Liver (tissue), 9 donors: Measurements from ENCODE around the gene HCRTR1. TPM values are rescaled to one million over a fixed set of nuclear protein-coding genes. Genes with fewer than 3 reads are reported as not detected.

Experiments used
- DNase-seq: peaks from one replicate; pipeline ENCODE4 v3.0.0-alpha.2; 2017; ENCODE audit warnings: low spot score
- H3K27ac ChIP-seq, 2 donors: one replicate each; pipeline ENCODE4 v1.7.0; 2013; ENCODE audit warnings: inconsistent platforms in 2 of 2, low read length in 2 of 2, control low read depth in 1 of 2, low read depth in 1 of 2, mild to moderate bottlenecking in 1 of 2
- H3K27me3 ChIP-seq, 4 donors: one replicate each; pipeline versions ENCODE4 v1.6.1 to v1.7.0; 2013; ENCODE audit warnings: low read length in 3 of 4, inconsistent platforms in 1 of 4, mild to moderate bottlenecking in 1 of 4, moderate library complexity in 1 of 4; ENCODE audit not compliant: control insufficient read depth in 4 of 4, insufficient read depth in 4 of 4
- H3K36me3 ChIP-seq, 4 donors: one replicate each; pipeline versions ENCODE4 v1.6.1 to v1.7.0; 2013; ENCODE audit warnings: low read length in 3 of 4, mild to moderate bottlenecking in 3 of 4, low read depth in 1 of 4, moderate library complexity in 1 of 4; ENCODE audit not compliant: control insufficient read depth in 4 of 4, insufficient read depth in 3 of 4
- H3K4me1 ChIP-seq, 4 donors: one replicate each; pipeline versions ENCODE4 v1.6.1 to v1.7.0; 2013; ENCODE audit warnings: low read length in 3 of 4, mild to moderate bottlenecking in 3 of 4, moderate library complexity in 1 of 4; ENCODE audit not compliant: control insufficient read depth in 4 of 4, insufficient read depth in 4 of 4
- H3K4me3 ChIP-seq, 3 donors: one replicate each; pipeline versions ENCODE4 v1.6.1 to v1.7.0; 2013; ENCODE audit warnings: low read length in 3 of 3, control low read depth in 1 of 3, low read depth in 1 of 3, mild to moderate bottlenecking in 1 of 3
- H3K9ac ChIP-seq, 2 donors: one replicate each; pipeline ENCODE4 v1.7.0; 2013; ENCODE audit warnings: low read length in 2 of 2, mild to moderate bottlenecking in 2 of 2, moderate library complexity in 2 of 2, control low read depth in 1 of 2, low read depth in 1 of 2
- H3K9me3 ChIP-seq, 4 donors: one replicate each; pipeline versions ENCODE4 v1.6.1 to v1.7.0; 2013; ENCODE audit warnings: low read length in 3 of 4; ENCODE audit not compliant: control insufficient read depth in 4 of 4
- EGR1 ChIP-seq, 2 donors: IDR thresholded peaks; 2 replicates each; pipeline ENCODE4 v1.6.1; 2016 to 2018; ENCODE audit warnings: antibody characterized with exemption in 2 of 2, low read depth in 2 of 2
- FOXA1 ChIP-seq: IDR thresholded peaks from 2 replicates; pipeline ENCODE4 v1.6.1; 2016; ENCODE audit warnings: antibody characterized with exemption
- FOXA2 ChIP-seq: IDR thresholded peaks from 2 replicates; pipeline ENCODE4 v1.6.1; 2016; ENCODE audit warnings: antibody characterized with exemption
- GABPA ChIP-seq, 2 donors: IDR thresholded peaks in 1 of 2; conservative IDR thresholded peaks in 1 of 2; 2 replicates each; pipeline ENCODE4 v1.6.1; 2016; ENCODE audit warnings: antibody characterized with exemption in 2 of 2, mild to moderate bottlenecking in 1 of 2, moderate library complexity in 1 of 2
- HNF4A ChIP-seq, 2 donors: conservative IDR thresholded peaks; 2 replicates each; pipeline ENCODE4 v1.6.1; 2016; ENCODE audit warnings: antibody characterized with exemption in 2 of 2, mild to moderate bottlenecking in 2 of 2
- HNF4G ChIP-seq: IDR thresholded peaks from 2 replicates; pipeline ENCODE4 v1.6.1; 2016; ENCODE audit warnings: antibody characterized with exemption
- JUND ChIP-seq, 2 donors: IDR thresholded peaks; 2 replicates each; pipeline ENCODE4 v1.6.1; 2016; ENCODE audit warnings: antibody characterized with exemption in 2 of 2
- NR2F2 ChIP-seq: IDR thresholded peaks from 2 replicates; pipeline ENCODE4 v1.6.1; 2016; ENCODE audit warnings: antibody characterized with exemption
- RAD21 ChIP-seq, 2 donors: IDR thresholded peaks; 2 replicates each; pipeline ENCODE4 v1.6.1; 2016; ENCODE audit warnings: antibody characterized with exemption in 2 of 2, mild to moderate bottlenecking in 2 of 2
- RXRA ChIP-seq, 2 donors: IDR thresholded peaks; 2 replicates each; pipeline ENCODE4 v1.6.1; 2017 to 2018; ENCODE audit warnings: antibody characterized with exemption in 2 of 2, mild to moderate bottlenecking in 1 of 2
- TAF1 ChIP-seq: conservative IDR thresholded peaks from 2 replicates; pipeline ENCODE4 v1.6.1; 2016; ENCODE audit warnings: antibody characterized with exemption, mild to moderate bottlenecking
- YY1 ChIP-seq: IDR thresholded peaks from 2 replicates; pipeline ENCODE4 v1.6.1; 2016; ENCODE audit warnings: antibody characterized with exemption, mild to moderate bottlenecking
- WGBS: extraction: QIAGEN DNeasy Blood & Tissue Kit; methylation state at CpG from one replicate; pipeline ENCODE4 v1.1.7; 2013; 5-methylcytosine and 5-hydroxymethylcytosine counted together
- polyA plus RNA-seq, 2 donors: library from polyadenylated mRNA; stranded (reverse) in 1 of 2; unstranded in 1 of 2; fragments of 200-250 nt in 1 of 2; fragments of >200 nt in 1 of 2; fragmentation: Nextera tagmentation in 1 of 2; extraction: Ambion mirVana in 1 of 2; gene quantifications; one replicate each; pipeline versions ENCODE4 v1.2.1 to v1.2.3, GENCODE V29; 2013 to 2015
- total RNA-seq, 2 donors: library from RNA; depleted of rRNA; stranded (reverse); fragments of >200 nt; gene quantifications; one replicate each; pipeline ENCODE4 v1.2.3, GENCODE V29; 2014
- TF ChIP-seq, protein P1 (sequence below): IDR thresholded peaks from 2 replicates; pipeline ENCODE4 v1.6.1; 2016; ENCODE audit warnings: antibody characterized with exemption
- TF ChIP-seq, protein P2 (sequence below): IDR thresholded peaks from 2 replicates; pipeline ENCODE4 v1.6.1; 2016; ENCODE audit warnings: antibody characterized with exemption
- TF ChIP-seq, protein P3 (sequence below): fragments of 150-350 bp; IDR thresholded peaks from 2 replicates; pipeline ENCODE4 v1.5.1; 2017; ENCODE audit warnings: improper control_type of control experiment, low read depth, low read length; ENCODE audit not compliant: missing input control
- TF ChIP-seq, protein P4 (sequence below): IDR thresholded peaks from 2 replicates; pipeline ENCODE4 v1.6.1; 2016; ENCODE audit warnings: antibody characterized with exemption, mild to moderate bottlenecking
- TF ChIP-seq, protein P5 (sequence below): IDR thresholded peaks from 2 replicates; pipeline ENCODE4 v1.6.1; 2016; ENCODE audit warnings: antibody characterized with exemption
- donor health status: healthy.
- donor health status: healthy.
- donor health status: healthy.
- donor health status: healthy.
- donor health status: healthy.

Gene HCRTR1
- total and polyA plus RNA-seq, 4 donors = 0.06 TPM; not detected in 3

DNA sequence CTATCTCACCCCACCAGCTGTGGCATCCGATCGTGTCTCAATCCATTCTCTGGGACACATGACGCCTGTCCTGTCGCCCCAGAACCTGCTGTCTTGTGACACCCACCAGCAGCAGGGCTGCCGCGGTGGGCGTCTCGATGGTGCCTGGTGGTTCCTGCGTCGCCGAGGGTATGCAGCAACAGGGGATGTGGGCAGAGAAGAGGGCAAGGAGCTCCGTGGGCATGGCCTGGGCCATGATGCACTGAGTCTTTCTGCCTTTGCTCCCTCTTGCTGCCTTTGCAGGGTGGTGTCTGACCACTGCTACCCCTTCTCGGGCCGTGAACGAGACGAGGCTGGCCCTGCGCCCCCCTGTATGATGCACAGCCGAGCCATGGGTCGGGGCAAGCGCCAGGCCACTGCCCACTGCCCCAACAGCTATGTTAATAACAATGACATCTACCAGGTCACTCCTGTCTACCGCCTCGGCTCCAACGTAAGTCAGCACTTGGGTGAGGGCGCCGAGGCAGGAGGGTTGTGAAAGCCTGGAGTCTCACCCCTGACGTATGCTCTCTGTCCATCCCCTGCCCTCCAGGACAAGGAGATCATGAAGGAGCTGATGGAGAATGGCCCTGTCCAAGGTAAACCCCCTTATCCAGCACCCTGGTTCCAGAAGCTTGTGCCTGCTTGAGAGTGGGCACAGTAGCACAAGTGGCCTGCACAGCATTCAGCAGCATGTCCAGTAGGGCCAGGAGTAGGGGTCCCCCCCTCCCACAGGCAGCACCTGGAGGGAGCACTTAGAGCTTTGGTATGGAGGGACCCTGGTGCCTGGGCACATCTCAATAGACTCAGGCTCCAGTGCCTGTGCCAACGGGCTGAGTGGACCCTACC, 32.4 kb upstream of the HCRTR1 start:
- Histone ChIP-seq H3K4me3 (no peak overlapping the region), H3K27ac (no peak overlapping the region), H3K27me3 (no peaks in the 10 kb centered on the region), H3K4me1 (peaks cover 0 to 41% (median 13%) of the 10 kb centered on the region in 4 donors), H3K9ac (no peak overlapping the region), H3K9me3 (no peaks in the 10 kb centered on the region), H3K36me3 (no peaks in the 10 kb centered on the region)
- 89% methylated on average over 27 of the region's 27 CpGs for WGBS
- TF ChIP-seq, protein P1, sequence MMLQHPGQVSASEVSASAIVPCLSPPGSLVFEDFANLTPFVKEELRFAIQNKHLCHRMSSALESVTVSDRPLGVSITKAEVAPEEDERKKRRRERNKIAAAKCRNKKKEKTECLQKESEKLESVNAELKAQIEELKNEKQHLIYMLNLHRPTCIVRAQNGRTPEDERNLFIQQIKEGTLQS = no peak
- TF ChIP-seq, protein P2, sequence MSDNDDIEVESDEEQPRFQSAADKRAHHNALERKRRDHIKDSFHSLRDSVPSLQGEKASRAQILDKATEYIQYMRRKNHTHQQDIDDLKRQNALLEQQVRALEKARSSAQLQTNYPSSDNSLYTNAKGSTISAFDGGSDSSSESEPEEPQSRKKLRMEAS = no peak
- no peak for TF ChIP-seq FOXA1
- no peak for TF ChIP-seq HNF4G
- no peak for TF ChIP-seq YY1
- no peak for TF ChIP-seq TAF1
- no peak for TF ChIP-seq JUND (IDR thresholded peaks at IDR 0.05)
- no peak for TF ChIP-seq NR2F2
- TF ChIP-seq RAD21 (IDR thresholded peaks at IDR 0.05) = no peak
- TF ChIP-seq RXRA (IDR thresholded peaks at IDR 0.05) = no peak
- TF ChIP-seq HNF4A (conservative IDR thresholded peaks at IDR 0.05) = no peak
- TF ChIP-seq, protein P3, sequence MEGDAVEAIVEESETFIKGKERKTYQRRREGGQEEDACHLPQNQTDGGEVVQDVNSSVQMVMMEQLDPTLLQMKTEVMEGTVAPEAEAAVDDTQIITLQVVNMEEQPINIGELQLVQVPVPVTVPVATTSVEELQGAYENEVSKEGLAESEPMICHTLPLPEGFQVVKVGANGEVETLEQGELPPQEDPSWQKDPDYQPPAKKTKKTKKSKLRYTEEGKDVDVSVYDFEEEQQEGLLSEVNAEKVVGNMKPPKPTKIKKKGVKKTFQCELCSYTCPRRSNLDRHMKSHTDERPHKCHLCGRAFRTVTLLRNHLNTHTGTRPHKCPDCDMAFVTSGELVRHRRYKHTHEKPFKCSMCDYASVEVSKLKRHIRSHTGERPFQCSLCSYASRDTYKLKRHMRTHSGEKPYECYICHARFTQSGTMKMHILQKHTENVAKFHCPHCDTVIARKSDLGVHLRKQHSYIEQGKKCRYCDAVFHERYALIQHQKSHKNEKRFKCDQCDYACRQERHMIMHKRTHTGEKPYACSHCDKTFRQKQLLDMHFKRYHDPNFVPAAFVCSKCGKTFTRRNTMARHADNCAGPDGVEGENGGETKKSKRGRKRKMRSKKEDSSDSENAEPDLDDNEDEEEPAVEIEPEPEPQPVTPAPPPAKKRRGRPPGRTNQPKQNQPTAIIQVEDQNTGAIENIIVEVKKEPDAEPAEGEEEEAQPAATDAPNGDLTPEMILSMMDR = no peak
- no peak for TF ChIP-seq EGR1 (IDR thresholded peaks at IDR 0.05; ENCODE audit: low read depth in 2 of 2)
- TF ChIP-seq, protein P4, sequence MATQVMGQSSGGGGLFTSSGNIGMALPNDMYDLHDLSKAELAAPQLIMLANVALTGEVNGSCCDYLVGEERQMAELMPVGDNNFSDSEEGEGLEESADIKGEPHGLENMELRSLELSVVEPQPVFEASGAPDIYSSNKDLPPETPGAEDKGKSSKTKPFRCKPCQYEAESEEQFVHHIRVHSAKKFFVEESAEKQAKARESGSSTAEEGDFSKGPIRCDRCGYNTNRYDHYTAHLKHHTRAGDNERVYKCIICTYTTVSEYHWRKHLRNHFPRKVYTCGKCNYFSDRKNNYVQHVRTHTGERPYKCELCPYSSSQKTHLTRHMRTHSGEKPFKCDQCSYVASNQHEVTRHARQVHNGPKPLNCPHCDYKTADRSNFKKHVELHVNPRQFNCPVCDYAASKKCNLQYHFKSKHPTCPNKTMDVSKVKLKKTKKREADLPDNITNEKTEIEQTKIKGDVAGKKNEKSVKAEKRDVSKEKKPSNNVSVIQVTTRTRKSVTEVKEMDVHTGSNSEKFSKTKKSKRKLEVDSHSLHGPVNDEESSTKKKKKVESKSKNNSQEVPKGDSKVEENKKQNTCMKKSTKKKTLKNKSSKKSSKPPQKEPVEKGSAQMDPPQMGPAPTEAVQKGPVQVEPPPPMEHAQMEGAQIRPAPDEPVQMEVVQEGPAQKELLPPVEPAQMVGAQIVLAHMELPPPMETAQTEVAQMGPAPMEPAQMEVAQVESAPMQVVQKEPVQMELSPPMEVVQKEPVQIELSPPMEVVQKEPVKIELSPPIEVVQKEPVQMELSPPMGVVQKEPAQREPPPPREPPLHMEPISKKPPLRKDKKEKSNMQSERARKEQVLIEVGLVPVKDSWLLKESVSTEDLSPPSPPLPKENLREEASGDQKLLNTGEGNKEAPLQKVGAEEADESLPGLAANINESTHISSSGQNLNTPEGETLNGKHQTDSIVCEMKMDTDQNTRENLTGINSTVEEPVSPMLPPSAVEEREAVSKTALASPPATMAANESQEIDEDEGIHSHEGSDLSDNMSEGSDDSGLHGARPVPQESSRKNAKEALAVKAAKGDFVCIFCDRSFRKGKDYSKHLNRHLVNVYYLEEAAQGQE = no peak
- TF ChIP-seq GABPA (IDR thresholded peaks at IDR 0.05 in 1 of 2, conservative IDR thresholded peaks at IDR 0.05 in 1 of 2) = no peak
- TF ChIP-seq, protein P5, sequence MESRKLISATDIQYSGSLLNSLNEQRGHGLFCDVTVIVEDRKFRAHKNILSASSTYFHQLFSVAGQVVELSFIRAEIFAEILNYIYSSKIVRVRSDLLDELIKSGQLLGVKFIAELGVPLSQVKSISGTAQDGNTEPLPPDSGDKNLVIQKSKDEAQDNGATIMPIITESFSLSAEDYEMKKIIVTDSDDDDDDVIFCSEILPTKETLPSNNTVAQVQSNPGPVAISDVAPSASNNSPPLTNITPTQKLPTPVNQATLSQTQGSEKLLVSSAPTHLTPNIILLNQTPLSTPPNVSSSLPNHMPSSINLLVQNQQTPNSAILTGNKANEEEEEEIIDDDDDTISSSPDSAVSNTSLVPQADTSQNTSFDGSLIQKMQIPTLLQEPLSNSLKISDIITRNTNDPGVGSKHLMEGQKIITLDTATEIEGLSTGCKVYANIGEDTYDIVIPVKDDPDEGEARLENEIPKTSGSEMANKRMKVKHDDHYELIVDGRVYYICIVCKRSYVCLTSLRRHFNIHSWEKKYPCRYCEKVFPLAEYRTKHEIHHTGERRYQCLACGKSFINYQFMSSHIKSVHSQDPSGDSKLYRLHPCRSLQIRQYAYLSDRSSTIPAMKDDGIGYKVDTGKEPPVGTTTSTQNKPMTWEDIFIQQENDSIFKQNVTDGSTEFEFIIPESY = no peak
- TF ChIP-seq FOXA2 = no peak
- no peak for DNase-seq
